Measurements from ENCODE around the gene SEC24B.

Gene SEC24B

DNA sequence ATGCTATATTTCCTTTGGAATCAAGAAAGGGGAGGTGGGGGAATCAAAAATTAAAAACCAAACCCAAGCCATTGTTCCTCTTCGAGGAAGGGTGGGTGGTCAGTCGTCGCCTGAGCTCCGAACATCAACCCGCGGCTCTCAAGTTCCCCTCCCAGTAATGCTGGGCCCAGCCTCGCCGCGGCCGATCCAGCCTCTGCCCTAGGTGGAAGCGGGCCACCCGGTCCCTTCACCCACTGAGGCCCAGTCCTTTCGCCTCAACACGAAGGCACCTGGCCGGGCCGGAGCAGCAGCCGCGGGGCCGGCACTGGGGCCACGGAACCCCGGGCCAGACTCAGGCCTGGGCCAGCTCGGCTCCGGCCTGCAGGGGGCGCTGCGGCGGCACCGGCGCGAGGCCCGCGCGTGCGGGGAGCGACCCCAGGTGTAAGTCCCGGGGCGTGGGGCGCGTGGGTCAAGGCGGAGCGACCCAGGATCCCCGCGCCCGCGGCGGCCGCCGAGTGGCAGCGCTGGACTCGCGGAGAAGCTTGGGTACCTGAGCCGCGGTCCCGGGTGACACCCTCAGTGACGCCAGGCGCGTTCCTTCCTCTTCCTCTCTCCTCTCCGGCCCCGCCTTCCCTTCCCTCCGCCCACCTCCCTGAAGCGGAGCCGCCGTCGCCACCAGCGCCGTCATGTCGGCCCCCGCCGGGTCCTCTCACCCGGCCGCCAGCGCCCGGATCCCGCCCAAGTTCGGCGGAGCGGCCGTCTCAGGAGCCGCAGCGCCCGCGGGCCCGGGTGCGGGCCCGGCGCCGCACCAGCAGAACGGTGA, at the start of gene SEC24B:
SEC24B (plus strand) TSS at position 611 of the 802 bp plus-strand sequence; CDS start at position 666, 55 bp downstream.
- DNase-seq (ENCODE audit: low read depth) = peak; percentile 84

DNA sequence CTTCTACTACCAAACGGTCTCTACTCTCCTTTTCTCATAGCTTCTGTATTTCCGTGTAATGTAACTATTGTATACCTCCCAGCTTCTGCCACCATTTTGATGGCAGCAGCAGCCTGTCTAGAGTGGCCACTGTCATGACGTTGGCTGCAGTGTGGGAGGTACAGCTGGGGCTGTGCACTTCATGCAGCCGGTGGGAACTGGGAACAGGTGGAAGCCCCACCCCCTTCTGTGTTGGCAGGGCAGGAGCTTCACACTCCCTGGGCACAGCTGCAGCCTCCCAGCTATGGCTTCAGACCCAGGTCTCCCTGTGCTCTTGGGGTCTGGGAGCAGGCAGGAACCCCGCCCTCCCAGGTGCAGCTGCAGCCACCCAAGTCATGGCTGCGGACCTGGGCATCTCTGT, 49.8 kb upstream of the SEC24B start:
- no peak for DNase-seq (ENCODE audit: low read depth)

DNA sequence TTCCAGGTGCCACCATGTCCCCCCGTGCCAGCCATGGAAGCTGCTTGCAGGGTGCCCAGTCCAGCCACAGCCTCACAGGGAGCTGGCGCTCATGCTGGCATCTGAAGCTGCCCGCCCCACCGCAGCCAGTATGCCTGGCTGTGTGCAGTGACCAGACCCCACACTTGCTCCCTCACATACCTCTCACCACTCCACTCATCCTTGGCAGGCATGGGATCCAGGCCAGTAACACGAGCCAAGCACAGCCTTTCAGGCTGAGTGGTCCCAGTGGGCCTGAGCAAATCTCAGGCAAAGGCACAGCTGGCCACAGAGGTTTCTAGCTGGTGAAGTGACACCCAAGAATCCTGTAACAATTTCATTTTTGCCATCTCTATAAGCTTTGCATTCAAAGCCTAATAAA, 48.4 kb upstream of the SEC24B start:
- DNase-seq (ENCODE audit: low read depth) = no peak

GRCh38 chr4:109389369-109390114, 44.1 kb upstream of the SEC24B start:
- no peak for DNase-seq (ENCODE audit: low read depth)

GRCh38 chr4:109390115-109390768, 43.4 kb upstream of the SEC24B start:
- no peak for DNase-seq (ENCODE audit: low read depth)

GRCh38 chr4:109395694-109396093, 37.9 kb upstream of the SEC24B start:
- DNase-seq (ENCODE audit: low read depth) = no peak

GRCh38 chr4:109398928-109399327, 34.7 kb upstream of the SEC24B start:
- no peak for DNase-seq (ENCODE audit: low read depth)

DNA sequence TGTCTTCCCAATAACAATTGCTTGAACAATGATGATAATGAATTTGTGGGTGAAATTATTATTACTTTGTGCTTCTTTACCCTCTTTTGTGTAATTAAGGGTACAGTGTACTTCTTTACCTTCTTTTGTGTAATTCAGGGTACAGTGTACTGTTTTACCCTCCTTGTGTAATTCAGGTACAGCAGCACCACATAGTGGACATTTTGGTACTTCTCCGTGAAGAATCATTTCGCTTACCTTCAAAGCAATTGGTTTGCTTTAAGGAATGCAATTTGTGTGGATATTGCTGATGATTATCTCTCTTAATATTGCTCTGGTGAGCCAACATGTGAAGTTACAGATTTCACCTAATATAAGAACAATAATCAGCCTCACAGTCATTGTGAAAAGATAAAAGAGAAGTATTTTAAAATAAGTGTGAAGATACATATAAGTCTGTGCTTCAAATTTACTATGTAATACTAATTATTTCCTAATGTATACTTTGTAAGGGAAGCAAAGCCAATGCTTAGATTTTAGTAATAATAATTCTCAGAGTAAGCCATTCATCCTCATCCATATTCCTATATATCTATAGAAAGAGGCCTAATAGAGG, 27.2 kb upstream of the SEC24B start:
- no peak for DNase-seq (ENCODE audit: low read depth)

GRCh38 chr4:109407027-109407737, 26.4 kb upstream of the SEC24B start:
- DNase-seq (ENCODE audit: low read depth) = no peak

DNA sequence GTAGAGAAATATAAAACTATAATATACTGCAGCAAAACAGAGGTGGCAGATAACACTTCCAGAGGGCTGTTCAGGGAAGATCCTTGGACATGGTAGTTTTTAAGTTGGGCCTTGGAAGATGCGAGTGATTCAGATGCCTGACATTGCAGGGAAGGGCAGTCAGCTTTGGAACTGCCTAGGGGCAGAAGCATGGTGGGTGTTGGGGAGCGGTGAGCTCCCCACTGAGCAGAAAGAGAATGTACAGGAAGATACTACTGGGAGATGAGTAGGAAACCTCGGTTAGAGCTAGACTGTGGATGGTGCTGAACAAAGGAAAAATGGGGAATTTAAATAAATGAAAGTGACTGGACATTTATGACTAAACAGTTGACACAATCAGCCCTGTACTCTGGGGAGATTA, 24.9 kb upstream of the SEC24B start:
- no peak for DNase-seq (ENCODE audit: low read depth)

- DNase-seq (ENCODE audit: low read depth) = no peak
Observed at GRCh38 chr4:109410226-109410625, 23.4 kb upstream of the SEC24B start.

DNA sequence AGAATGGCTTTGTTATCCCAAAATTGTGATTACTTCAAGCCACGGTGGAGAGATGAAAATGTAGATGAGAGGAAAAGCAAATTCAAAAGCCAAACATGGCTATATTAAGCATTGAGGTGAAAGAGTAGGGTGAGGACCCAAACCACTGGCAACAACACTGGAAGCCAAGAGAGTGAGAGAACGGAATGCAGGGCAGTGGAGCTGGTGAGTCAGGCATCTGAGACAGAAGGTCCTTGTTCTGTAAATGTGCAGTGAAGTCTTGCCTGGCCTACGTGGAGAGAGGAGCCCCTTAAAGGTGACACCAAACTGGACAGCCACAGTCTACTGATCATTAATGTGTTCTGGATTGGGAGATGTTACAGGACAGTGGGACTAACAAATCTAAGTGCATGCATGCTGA, 22.8 kb upstream of the SEC24B start:
- DNase-seq (ENCODE audit: low read depth) = no peak

DNA sequence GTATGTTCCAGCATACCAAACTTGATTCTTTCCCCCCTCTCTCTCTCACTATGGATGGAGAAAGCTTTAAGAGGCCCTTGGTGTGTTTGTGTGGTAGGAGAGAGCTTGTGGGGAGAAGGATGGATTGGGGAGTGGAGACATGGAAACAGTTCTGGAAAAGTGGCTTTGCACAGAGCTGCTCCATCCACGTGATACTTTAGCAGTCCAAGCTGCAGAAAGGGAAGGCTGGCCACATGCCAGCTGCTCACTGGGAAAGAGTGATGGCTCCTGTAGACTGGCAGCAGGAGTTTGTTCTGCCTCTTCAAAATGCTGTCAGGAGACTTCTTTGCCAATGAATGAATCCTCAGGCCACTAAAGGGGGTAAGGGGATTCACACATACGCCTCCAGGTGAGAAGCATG, 21.7 kb upstream of the SEC24B start:
- DNase-seq (ENCODE audit: low read depth) = no peak

- no peak for DNase-seq (ENCODE audit: low read depth)
Observed at GRCh38 chr4:109412776-109413175, 20.8 kb upstream of the SEC24B start.

GRCh38 chr4:109414938-109415337, 18.7 kb upstream of the SEC24B start:
- no peak for DNase-seq (ENCODE audit: low read depth)

DNA sequence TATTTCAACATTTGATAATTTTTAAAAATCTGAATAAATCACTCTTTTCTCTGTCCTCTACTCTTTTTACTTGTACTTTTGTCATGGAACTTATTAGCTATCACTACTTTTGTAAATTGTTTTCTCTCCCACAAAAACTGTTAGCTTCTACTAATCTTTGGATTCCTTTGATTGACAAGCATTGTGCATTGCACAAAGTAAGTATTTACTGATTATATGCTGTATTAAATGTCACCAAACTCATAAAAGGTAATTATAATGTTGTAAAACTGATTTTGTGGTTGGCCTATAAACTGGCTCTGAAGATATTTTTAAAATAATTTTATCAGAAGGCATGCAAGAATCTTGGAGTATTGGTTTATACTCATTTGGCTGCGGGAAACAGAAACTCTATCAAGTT, 15.0 kb upstream of the SEC24B start:
- DNase-seq (ENCODE audit: low read depth) = no peak

DNA sequence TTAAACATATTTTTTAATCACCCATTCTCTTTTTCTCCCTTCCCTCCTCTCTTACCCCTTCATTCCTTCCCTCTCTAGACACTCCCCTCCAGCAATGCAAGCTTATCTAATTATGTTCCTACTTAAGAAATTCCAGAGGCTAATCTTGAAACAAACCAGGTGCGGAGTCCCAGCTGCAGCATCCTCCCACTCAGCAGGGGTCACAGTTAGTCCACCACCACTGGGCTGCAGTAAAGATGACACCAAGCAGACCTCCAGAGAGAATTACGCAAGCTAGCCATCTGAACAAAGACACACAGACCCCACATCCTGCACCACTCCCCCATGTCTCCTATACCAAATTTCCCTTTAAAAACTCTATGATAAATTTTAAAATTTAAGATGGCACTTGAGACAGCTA, 13.9 kb upstream of the SEC24B start:
- DNase-seq (ENCODE audit: low read depth) = no peak

- no peak for DNase-seq (ENCODE audit: low read depth)
Observed at GRCh38 chr4:109424093-109424841, 9.3 kb upstream of the SEC24B start.

DNA sequence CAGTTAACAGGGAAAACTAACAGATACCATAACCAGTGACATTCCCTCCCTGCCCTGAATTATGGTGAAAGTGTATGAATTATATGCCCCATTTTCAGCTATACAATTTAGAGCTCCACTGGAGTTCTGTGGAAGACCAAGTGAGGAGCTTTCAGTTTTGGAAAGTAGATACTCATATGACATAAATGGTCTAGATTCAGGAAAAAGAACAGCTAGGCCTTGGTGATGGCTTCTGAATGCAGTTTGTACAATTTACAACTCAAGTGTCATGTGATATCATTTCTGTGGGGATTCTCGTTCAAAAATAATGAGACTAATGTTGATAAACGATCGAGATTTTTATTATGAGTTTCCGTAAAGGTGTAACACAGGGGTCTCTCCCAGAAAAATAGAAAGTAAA, 8.2 kb upstream of the SEC24B start:
- no peak for DNase-seq (ENCODE audit: low read depth)

GRCh38 chr4:109429545-109429944, 4.1 kb upstream of the SEC24B start:
- DNase-seq (ENCODE audit: low read depth) = no peak

DNA sequence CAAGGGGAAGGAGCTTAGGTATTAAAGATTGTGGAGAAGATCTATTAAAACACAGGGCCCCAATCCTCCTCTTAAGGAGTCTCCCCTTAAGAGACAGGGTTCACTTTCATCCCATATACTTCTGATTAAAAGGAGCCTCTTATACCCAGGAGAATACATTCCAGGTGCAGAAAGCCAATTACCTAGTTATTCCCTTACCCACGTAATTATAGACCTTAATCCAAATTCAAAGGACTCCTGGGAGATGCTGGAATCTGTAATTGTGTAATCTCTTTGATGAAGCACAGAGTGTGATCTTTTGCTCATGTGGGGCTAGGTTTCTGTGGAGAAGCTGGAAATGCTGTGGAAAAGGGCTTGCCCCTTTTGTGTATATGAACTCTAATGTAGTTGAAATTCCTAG, 1.4 kb upstream of the SEC24B start:
- DNase-seq (ENCODE audit: low read depth) = no peak

Measured in activated T-cell treated with anti-CD3 and anti-CD28 coated beads for 48 hours (primary cell).